HG03457 (cell line): ENCODE measurements around the gene RTCA.
"Not testable (repeated sequence)": the region's sequence is repeated elsewhere in the genome, so short reads cannot be mapped to it uniquely, and the experiment has no call there.

Experiments
- ATAC-seq: cut with Tn5 transposase; IDR thresholded peaks from one replicate; pipeline ENCODE4 v1.9.1; 2021; ENCODE audit warnings: moderate number of reproducible peaks; ENCODE audit not compliant: unreplicated experiment

The RTCA gene

DNA sequence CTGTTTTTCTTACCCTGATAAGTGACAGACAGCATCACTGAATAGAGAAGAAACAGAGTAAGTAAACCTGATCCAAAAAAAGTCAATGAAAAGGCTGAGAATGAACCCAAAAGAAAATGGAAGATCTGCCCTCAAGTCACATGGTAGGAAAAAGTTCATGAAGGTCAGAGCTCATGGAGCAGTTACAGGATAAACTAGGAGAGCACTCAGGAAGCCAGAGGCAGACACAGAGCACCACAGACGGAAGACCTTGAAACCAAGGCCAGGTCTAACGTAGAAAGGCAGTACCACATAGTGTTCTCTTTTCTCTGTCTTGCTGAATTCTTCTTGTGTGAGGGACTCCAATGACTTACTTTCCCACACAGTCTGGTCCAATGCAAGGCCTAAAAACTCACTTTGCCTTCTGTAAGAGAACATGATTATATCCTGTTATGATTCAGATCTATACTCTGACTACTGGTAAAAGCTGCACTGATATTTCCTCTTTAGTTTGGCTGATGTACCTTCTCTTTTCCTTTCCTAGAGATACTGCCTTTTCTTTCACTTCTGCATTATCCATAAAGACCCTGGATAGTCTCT lies 40.8 kb downstream of the RTCA start:
- no peak for ATAC-seq

DNA sequence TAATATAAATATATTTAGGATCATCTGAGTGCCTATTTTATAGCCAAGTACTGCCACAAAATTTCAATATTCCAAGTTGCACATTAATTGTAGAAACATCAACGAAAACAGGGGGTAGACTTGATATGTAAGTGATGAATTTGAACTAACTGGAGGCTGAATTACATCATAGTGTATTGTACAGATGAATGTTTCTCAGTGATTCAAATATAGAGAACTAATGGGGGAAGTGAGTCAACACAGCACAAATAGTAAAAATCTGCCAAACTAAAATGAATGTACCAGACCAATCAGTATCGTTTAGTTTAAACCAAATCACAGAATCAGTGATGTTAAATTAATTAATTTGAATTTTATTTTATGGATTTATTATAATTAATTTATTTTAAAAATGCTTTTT lies 42.8 kb downstream of the RTCA start:
- ATAC-seq = no peak

DNA sequence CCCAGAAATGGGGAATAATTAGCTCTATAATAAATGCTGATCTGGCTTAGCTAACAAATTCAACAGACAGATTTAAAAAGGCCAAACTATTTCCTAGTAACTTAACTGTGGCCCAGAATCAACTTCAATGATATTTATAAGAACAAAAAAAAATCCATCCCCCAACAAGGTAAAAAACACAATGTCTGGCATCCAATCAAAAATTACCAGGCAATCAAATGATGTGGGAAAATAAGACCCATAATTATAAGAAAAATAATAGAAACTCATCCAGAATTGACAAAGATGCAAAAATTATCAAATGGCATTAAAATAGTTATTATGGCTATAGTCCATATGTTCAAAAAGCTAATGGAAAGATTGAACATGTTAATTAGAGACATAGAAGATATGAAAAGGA lies 43.8 kb downstream of the RTCA start:
- no peak for ATAC-seq

DNA sequence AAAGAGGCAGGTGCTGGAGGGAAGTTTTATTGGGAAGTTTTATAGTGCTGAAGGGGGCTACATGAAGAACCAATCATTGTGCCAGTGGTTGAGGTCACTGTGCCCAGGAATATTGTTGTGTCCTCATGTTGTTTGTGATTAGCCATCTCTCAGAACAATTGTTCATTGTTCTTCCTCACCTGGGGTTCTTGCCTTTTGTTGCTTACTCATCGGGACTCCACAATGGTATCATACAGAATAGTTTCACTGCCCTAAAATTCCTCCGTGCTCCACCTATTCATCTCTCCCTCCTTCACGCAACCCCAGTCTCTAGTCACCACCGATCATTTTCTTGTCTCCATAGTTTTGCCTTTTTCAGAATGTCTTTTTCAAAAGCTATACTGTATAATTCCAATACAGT lies 47.4 kb downstream of the RTCA start:
- ATAC-seq = no peak

DNA sequence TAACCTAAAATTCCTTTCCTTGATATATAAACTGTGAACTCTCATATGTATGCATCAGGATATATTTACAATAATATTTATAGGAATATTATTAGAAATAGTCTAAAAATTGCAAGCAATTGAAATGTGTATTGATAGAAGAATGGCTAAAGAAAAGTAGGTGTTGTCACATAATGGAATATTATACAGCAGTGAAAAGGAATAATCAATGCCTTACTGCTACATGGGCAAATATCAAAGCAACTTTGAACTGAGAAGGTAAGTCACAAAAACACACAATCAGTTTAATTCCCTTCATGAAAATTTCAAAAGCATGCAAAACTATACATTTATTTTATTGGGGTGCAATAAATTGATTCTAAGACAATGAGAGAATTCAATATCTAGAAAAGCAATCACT lies 50.6 kb downstream of the RTCA start:
- ATAC-seq = no peak

DNA sequence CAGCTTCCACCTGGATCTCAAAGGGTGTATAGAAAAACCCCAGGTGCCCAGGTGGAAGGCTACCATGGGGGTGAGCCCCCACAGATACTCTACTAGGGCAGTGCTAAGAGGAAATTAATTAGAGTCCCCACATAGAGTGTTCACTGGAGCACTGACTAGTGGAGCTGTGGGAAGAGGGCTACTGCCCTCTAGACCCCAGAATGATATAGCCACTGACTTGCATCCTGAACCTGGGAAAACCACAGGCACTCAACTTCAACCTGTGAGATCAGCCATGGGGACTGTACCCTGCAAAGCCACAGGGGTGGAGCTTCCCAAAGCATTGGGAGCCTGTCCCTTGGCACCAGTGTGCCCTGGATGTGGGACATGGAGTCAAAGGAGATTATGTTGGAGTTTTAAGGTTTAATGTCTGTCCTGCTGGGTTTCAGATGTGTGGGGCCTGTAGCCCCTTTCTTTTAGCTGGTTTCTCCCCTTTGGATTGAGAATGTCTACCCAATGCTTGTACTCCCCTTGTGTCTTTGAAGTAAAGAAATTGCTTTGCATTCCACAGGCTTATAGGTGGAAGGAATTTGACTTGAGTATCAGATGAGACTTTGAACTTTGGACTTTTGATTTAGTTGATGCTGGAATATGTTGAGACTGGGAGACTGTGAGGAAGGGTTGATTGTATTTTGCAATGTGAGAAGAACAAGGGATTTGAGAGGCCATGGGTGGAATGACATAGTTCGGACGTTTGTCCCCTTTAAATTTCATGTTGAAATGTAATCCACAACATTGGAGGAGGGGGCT lies 54.5 kb downstream of the RTCA start:
- ATAC-seq = no peak

DNA sequence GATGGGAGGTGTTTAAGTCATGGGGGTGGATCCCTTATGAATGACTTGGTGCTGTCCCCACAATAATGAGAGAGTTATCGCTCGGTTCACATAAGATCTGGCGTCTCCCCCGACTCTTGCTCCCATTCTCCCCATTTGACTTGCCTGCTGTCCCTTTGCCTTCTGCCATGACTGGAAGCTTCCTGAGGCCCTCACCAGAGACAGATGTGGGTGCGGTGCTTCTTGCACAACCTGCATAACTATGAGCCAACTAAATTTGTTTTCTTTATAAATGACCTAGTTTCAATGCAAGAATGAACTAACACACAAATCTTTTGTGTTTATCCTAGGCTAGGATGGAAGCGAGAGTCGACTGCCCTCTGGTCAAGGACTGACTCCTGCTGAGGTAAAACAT lies 55.1 kb downstream of the RTCA start:
- no peak for ATAC-seq

DNA sequence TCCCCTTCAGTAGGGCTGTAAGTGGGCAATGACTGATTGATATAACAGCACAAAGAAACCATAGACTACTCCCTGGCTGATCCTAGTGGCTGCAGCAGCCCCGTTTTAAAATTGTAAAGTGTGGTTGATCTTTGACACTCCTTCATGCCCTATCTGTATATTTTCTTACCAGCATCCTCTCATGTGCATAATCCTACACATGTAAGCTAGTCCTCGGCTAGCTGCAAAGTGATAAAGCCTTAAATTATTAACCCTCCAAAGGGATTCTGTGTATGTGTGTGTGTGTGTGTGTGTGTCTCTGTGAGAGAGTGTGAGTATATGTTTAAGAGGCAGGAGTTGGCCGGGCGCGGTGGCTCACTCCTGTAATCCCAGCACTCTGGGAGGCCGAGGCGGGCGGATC lies 55.5 kb downstream of the RTCA start:
- no peak for ATAC-seq

DNA sequence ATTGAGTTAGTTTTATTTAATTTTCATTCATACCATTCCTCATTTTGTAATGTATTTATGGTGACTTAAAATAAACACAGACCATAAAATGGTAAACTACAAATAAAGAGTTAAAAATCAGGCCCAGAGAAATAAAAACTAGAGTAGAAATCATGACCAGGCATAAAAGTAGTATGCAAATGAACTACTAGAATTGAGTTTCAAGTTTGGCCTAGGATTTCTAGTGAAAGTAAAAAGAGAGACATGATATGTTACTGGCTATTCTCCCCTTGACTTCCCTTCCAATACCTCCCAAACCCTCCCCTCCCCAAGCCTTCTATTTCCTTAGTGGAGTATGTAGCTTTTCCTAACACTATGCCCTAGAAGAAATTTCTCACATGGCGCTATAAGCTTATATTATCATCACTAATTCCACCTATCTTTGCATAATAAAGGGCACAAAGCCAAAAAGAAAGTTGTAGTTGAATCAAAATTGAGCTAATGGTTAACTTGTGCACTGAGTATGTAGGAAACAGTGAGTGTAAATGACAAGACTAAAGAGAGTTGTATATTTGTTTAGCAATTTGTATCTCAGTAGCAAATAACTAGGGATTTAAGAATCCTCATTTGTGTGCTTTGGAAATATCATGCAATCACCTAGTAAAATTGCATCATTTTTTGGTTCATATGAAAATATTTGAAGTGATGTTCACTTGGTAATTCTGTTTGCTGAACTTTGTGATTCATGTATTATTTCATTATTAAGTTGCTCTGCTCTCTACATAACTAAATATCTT lies 56.6 kb downstream of the RTCA start:
- no peak for ATAC-seq

DNA sequence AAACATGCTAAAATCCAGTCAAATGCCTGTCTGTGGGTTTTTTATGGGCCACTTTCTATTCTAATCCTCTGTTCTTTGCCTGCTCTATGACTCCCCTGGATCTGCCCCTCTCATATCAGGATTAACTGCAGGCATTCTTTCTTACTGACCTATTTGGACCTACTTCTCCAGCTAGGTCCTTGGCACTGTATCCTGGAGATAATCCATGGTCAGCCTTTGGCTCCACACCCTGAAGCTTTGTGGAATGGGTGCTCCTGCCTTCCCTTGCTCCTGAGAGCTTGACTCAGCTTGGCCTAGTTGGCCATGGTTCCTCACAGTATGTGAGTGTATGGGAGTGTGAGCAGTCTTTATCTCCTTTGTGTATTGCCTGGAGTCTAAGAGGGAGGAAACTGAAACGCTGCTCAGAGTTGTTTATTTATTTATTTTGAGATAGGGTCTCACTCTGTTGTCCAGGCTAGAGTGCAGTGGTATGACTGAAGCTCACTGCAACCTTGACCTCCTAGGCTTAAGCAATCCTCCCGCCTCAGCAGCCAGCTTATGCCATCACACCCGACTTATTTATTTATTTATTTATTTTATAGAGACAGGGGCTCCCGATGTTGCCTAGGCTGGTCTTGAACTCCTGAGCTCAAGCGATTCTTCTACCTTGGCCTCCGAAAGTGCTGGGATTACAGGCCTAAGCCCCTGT lies 57.5 kb downstream of the RTCA start:
- ATAC-seq = no peak

DNA sequence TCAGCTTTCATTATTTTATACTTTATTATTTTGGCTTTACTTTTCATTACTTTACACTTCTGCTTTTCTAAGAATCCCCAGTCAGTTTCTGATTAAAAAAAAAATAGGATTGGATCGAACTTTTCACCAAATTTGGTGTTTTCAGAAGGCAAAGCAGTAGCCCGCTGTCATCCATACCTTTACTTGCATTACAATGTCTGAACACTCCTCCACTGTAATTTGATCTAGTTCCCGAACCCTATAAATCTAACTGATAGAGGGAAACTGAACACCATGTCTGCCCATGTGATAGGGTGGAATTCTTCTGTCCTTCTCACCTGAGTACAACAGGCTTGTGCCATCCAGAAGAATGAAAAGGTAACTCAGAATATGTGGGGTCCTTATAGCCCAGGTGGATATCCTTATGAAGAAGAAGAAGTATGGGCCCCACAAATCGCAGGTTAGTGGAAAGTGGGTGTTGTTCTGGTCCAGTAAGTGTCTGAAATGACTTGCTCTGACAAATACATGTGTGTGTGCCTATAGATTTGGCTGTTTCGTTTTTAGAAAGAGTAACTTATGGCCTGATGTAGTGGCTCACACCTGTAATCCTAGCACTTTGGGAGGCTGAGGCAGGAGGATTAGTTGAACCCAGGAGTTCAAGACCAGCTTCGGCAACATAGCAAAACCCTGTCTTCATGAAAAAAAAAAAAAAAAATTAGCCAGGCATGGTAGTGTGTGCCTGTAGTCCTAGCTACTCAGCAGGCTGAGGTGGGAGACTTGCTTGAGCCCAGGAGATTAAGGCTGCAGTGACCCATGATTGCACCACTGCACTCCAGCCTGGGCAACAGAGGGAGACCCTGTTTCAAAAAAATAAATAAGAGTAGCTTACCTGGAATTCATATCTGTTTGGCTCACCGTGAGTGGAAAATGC lies 59.7 kb downstream of the RTCA start:
- no peak for ATAC-seq

DNA sequence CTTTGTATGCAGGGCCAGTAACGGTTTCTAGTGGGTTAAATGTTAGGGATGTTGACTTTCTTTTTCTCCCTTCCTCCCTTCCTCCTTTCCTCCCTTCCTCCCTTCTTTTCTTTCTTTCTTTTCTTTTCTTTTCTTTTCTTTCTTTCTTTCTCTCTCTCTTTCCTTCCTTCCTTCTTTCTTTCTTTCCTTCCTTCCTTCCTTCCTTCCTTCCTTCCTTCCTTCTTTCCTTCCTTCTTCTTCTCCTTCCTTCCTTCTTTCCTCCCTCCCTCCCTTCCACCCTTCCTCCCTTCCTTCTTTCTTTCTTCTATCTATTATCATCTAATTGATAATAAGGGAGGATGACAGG lies 60.3 kb downstream of the RTCA start:
- ATAC-seq = not testable (repeated sequence)

DNA sequence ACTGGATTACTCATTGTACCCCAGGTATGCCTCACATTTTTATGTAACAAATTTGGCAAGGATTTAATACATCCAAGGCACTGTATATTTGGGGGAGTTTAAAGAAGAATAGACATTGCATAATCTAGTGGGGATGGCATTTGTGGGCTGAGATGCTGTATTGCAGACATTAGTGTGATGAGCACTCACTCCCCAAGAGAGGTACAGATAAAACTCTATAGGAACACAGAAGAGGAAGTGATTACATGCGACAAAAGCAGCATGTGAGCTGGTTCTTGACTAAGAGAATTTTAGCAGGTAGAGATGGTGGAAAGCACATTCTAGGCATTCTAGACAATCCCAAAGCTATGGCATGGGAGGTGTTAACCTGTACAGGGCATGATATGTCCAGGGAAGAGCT lies 62.1 kb downstream of the RTCA start:
- ATAC-seq = no peak

DNA sequence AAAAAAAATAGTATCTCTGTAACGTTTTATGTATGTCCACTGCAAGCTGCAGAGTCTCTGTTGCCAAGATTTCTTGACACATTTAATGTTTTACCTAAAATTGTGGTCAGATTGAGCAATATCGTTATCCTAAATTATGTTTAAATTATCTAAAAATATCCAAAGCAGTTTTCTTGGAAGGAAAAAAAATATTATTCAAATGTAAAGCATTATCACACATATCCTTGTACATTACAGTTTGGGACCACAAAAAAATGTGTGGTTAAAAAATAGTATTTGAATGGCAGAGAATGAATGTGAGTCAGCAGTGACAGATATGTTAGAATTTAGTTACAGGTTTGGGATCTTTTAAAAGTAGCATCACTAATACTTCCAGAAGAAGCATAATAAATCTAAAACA lies 65.1 kb downstream of the RTCA start:
- ATAC-seq = not testable (repeated sequence)

DNA sequence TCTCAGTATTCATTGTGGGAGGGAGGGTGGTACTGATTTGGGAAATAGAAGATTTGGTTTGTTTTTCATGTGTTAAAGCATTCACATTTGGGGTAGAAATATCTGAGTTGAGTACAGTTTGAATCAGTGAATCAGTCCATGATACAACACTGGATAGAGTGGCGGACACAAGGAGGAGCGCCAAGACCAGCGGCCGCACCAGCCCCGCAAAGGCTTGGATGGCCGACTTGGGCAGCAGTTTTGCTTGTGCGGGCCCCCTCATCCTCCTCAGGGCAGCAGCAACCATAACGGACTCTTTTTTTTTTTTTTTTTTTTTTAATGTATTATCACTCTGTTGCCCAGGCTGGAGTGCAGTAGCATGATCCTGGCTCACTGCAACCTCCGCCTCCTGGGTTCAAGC lies 66.3 kb downstream of the RTCA start:
- ATAC-seq = no peak

DNA sequence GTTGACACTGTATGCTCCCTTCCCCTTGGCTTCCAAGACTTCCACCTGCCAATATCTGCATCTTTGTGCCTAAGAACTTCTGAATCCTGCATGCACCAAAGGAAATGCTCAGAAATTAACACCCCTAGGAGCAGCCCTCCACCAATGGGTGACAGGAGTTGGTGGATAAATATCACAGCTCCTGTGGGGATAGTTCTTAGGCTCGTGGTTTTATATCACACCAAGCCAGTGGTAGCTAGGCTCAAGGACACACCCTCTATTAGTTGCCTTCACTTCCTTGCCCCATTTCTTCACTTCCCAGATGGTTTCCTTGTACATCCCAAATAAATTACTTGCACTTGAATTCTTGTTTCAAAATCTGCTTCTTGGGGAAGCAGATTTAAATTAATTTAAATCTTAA lies 69.4 kb downstream of the RTCA start:
- ATAC-seq = no peak

DNA sequence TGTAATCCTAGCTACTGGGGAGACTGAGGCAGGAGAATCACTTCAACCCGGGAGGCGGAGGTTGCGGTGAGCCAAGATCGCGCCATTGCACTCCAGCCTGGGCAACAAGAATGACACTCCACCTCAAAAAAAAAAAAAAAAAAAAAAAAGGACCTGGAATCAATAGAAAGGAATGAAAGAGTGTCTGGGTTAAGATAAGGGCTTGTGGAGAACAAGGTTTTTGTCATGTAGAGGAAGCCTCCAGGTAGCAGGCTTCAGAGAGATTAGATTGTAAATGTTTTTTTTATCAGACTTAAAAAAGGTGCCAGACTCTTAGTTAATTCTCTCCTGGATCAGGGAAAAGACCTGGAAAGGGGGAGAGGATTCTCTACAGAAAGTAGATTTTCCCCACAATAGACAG lies 71.9 kb downstream of the RTCA start:
- not testable (repeated sequence) for ATAC-seq

DNA sequence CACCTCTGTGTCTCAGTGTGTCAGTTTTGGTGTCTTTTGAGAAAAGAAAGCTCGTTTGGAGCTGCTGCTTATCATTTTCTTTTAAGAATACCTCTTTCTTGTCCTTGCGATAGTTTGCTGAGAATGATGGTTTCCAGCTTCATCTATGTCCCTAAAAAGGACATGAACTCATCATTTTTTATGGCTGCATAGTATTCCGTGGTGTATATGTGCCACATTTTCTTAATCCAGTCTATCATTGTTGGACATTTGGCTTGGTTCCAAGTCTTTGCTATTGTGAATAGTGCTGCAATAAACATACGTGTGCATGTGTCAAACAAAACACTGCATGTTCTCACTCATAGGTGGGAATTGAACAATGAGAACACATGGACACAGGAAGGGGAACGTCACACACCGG lies 73.7 kb downstream of the RTCA start:
- not testable (repeated sequence) for ATAC-seq

DNA sequence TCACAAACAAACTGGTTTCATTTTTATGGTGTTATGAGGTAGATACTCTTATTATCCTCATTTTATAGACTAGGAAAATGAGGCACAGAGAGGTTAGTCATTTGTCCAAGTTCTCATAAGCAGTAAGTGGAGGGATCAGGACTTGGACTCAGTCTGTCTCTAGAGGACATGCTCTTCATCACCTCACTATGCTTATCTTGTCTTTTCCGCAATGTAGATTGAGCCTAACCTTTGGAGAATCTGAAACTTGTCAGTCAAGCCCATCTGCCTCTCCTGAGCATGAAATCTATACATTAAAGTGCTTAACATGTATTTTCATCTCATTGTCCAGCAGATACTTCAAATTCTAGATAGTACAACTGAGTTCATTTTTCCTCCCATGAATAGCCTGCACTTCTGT lies 74.5 kb downstream of the RTCA start:
- no peak for ATAC-seq

DNA sequence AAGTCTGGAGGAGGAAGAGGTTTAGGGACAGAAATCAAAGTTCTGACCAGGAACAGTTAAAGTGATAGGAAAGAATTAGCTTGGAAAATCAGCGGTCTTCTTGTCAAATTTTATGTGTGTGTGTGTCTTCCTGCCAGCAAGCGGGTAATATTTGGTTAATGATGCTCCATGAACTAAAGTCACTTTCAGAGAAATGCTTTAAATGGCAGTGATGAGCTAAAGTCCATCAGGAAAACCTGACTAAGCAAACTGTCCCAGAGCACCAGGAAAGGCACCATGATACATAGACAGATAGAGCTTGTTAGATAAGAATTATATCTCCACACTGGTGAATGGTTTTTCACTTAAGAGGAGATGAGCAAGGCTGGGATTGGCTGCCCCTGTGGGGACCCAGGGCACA lies 76.3 kb downstream of the RTCA start:
- ATAC-seq = no peak
